ENCODE data around the gene VTCN1.

VTCN1 gene

DNA sequence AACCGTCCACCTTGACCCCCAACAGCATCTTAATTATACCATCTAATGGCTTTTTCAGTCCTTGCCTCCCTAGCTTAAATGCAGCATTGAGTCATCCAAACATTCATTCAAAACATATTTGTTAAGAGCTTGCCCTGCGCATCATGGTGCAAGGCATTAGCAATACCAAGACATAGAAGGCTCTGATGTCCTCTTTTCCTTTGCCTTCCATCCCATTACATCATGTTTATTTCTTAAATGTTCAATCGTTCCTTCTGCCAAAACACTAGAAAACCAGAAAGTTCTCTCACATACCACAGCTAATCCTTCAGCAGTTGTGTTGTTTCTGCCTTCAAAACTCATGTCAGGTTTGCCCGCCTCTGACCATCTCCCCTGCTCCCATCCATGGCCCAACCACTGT, 29.8 kb upstream of the VTCN1 start:
- TF ChIP-seq, protein P1, sequence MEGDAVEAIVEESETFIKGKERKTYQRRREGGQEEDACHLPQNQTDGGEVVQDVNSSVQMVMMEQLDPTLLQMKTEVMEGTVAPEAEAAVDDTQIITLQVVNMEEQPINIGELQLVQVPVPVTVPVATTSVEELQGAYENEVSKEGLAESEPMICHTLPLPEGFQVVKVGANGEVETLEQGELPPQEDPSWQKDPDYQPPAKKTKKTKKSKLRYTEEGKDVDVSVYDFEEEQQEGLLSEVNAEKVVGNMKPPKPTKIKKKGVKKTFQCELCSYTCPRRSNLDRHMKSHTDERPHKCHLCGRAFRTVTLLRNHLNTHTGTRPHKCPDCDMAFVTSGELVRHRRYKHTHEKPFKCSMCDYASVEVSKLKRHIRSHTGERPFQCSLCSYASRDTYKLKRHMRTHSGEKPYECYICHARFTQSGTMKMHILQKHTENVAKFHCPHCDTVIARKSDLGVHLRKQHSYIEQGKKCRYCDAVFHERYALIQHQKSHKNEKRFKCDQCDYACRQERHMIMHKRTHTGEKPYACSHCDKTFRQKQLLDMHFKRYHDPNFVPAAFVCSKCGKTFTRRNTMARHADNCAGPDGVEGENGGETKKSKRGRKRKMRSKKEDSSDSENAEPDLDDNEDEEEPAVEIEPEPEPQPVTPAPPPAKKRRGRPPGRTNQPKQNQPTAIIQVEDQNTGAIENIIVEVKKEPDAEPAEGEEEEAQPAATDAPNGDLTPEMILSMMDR (IDR thresholded peaks at IDR 0.05; ENCODE audit: extremely low read depth, missing control alignments): no peak
- no peak for DNase-seq (ENCODE audit: low spot score)

DNA sequence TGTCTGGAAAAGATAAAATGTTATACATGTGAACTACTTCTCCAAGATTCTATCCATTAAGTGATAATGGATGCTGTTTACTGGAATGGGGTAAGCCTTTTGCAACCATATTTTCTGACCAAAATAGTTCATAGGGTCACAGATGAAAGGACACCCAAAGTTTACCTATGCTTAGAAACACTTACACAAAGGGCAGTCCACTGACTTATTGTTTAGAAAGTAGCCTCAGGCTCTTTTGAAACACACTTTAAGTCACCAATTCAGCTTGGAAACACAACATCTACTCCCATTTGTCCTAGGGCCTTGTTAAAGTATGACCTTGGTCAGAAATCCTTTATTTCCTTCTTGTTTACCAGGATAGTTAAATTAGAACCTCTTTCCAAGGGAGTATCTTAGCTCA, 28.7 kb upstream of the VTCN1 start:
- TF ChIP-seq, protein P1 (IDR thresholded peaks at IDR 0.05; ENCODE audit: extremely low read depth, missing control alignments): no peak
- no peak for DNase-seq (ENCODE audit: low spot score)

DNA sequence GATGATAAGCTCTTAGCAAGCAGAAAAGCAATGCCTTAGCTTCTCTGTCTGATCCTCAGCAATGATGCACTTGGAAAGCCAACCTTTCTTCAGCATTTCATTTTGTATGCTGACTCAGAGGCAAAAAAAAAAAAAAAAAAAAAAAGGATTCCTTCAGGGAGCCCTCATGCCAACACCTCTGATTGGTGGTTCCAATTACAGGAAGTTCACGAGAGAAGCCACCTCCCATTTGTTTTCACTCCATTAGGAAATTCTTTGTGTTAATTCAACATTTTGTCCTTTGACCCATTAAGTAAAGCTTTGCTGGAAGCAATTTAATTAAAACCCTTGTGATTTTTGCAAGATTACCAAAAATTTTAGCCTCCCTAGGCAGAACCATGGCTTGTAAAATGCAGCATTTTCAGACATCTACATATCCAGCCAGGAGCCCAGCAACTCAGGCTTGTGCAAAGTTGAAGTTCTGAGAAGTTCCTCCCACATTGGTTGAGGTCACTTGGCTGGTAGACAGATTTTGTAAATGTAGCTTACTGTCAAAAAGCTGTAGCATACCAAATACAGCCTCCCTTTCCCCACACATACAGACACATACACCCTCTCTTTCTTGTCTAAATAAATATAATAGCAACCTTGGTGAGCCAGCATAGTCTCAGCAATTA, 27.1 kb upstream of the VTCN1 start:
- DNase-seq (ENCODE audit: low spot score): no peak
- TF ChIP-seq, protein P1 (IDR thresholded peaks at IDR 0.05; ENCODE audit: extremely low read depth, missing control alignments): no peak

DNA sequence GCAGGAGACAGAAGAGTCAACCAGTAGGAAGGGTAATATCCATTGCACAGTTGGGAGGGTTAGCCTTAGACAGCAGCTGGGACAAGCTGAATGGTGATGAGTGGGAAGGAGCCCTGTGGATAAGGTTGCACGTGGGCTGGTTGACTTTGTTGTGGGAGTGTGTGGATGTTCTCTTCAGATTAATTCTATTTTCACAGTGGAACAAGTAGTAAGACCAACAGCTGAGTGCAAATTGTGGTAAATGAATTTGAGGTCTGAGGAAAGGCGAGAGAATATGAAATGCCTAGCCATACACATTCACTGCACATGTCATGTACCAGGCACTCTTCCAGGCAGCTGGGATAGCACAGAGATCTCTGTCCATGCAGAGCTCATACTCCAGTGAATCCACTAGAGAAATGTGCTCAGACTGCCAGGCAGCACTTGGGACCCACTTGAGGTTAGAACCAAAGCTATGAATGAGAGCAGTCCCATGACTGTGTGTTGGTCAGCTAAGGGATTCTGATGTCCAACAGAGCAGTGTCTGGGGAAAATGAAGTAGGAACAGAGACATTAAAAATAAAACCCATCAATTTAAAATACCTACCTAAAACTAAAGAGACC, 25.2 kb upstream of the VTCN1 start:
- TF ChIP-seq, protein P1 (IDR thresholded peaks at IDR 0.05; ENCODE audit: extremely low read depth, missing control alignments): no peak
- no peak for DNase-seq (ENCODE audit: low spot score)

DNA sequence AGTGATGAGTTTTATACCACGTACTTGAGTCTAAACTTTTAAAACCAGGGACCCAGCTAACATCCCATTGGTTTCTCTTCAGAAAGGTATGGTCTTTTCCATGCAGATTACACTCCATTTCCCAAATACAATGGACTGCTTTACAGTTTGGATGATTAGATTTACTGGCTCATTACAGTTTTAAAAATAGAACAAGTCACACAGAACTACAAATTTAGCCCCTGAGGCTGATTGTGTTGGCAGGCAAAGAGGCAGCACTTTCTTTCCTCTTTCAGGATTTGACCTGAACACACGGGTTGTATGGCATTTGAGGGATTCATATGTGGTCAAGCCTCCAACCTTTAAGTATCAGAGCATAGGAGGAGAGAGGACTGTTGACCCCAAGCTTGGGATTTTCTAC, 21.8 kb upstream of the VTCN1 start:
- DNase-seq (ENCODE audit: low spot score): no peak
- TF ChIP-seq, protein P1 (IDR thresholded peaks at IDR 0.05; ENCODE audit: extremely low read depth, missing control alignments): no peak

DNA sequence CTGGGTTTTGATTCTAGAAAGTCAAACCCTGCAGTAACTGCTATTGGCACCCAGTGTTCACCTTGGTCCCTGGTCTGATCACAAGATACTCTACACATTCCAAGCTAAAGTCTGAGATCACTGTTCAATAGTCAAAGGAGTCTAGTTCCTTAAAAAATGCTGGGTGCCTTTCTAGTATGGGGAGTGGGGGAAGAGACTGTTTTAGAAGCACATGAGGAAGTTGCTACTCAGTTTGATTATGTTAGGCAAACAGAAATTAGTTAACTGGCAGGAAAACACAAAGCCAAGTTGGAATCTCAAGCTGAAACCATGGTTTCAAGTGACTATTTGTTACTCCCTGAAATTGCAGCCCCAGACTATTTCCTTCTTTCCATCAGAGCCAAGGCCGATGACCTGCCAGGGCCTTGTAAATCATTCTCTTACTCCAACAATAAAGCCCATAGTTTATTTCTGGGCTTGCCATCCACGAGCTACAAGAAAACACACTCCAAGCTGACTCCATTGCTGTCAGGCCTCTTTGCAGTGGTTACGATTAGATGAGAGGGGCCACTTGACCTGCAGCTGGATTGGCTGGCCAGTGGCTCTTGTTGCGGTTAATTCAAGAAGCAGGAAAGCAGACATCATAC, 21.1 kb upstream of the VTCN1 start:
- TF ChIP-seq, protein P1 (IDR thresholded peaks at IDR 0.05; ENCODE audit: extremely low read depth, missing control alignments): no peak
- no peak for DNase-seq (ENCODE audit: low spot score)

DNA sequence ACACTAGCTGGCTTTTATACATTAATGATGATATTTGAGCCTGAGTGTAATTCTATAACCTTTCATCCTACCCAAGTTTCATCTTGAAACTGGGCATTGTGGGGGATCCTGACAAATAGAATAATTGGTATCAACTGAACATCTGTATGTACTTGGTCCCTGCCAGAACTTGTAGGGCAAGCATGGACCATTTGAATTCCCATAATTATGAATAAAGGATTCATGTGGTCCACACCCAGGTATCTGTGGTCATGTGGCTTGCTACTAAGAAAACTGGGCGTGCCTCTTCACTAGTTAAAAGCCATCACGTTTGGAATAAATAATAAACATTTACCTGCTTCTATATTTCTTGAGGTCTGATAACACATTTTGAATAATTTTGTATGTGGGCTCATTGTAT, 20.6 kb upstream of the VTCN1 start:
- DNase-seq (ENCODE audit: low spot score): no peak
- TF ChIP-seq, protein P1 (IDR thresholded peaks at IDR 0.05; ENCODE audit: extremely low read depth, missing control alignments): no peak
